ENCODE results near the gene FAM124A.

Gene FAM124A

DNA sequence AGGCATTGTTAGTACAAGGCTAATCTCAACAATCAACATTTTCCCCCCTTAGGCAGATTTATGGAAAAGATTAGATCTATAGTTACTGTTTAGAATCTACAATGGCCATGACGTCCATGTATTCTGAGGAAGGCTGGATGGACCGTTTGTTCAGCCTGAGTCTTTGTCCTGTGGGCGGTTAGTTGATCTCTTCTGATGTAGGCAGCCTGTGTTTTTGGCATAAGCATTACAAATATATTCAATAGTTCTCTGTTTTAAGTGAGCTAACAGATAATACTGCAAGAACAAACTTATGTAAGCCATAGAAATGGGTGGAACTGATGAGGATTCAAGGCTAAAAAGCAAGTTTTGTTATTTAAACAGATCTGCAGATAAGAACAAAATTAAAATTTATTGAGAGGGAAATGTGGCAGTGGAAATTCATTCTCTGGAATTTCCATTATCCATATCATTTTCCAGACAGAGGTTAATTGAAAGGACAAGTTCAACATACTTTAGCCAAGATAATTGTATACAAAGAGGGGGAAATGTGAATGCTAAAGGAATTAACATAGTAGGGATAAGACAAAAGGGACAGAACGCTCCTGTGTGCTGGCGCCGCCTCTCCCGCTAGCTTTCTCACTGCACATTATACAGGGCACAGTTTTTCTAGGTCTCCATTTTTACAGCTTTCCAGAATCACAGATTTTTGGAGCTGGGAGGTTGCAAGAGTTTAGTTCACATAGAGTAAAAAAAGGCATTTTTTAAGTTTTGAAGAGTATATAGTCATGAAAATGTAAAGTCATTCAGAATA is 48.6 kb downstream of the FAM124A start:
- no peak overlapping the region for H2AFZ ChIP-seq
- TF ChIP-seq, protein P1, sequence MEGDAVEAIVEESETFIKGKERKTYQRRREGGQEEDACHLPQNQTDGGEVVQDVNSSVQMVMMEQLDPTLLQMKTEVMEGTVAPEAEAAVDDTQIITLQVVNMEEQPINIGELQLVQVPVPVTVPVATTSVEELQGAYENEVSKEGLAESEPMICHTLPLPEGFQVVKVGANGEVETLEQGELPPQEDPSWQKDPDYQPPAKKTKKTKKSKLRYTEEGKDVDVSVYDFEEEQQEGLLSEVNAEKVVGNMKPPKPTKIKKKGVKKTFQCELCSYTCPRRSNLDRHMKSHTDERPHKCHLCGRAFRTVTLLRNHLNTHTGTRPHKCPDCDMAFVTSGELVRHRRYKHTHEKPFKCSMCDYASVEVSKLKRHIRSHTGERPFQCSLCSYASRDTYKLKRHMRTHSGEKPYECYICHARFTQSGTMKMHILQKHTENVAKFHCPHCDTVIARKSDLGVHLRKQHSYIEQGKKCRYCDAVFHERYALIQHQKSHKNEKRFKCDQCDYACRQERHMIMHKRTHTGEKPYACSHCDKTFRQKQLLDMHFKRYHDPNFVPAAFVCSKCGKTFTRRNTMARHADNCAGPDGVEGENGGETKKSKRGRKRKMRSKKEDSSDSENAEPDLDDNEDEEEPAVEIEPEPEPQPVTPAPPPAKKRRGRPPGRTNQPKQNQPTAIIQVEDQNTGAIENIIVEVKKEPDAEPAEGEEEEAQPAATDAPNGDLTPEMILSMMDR (IDR thresholded peaks at IDR 0.05): no peak
- no peak overlapping the region for H3K9ac ChIP-seq
- no peaks in the 10 kb centered on the region for H3K36me3 ChIP-seq (ENCODE audit: control insufficient read depth, insufficient read depth, low read length)
- H3K79me2 ChIP-seq: no peaks in the 10 kb centered on the region
- H3K9me3 ChIP-seq (ENCODE audit: control insufficient read depth, low read length): no peaks in the 10 kb centered on the region
- no peaks in the 10 kb centered on the region for H3K4me1 ChIP-seq
- no peaks in the 10 kb centered on the region for H3K27me3 ChIP-seq (ENCODE audit: control insufficient read depth, insufficient read depth, low read length)
- H3K27ac ChIP-seq: no peak overlapping the region
- H3K4me3 ChIP-seq (ENCODE audit: low read depth, low read length): no peak overlapping the region
- no peak overlapping the region for H3K4me2 ChIP-seq (ENCODE audit: low read length)

DNA sequence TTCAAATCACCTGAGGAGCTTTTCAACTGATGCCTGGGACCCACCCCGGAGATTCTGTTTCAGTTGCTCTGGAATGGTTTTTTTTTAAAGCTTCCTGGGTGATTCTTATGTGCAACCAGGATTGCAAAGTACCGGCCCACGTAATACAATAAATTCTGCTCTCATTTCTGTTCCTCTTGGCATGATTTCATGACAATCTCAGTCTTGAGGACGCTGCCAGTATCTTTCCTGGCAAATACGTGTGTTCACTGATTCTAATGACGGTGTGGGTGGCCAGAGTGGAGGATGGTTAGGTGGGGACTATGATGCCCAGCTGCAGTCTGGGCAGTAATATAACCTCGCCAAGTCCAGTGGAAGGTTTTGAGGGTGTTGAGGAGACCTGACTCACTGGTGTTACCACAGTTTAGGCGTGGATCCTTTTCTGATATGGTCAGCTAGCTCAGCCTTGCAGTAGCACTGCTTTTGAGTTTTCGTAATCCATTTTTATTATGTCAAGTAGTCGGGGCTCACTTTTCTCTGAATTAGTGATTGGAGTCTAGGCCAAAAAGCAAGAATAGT is 49.4 kb downstream of the FAM124A start:
- Histone ChIP-seq H3K4me3 (ENCODE audit: low read depth, low read length) (no peak overlapping the region), H3K27ac (no peak overlapping the region), H3K4me2 (ENCODE audit: low read length) (no peak overlapping the region), H3K79me2 (no peaks in the 10 kb centered on the region), H3K36me3 (ENCODE audit: control insufficient read depth, insufficient read depth, low read length) (no peaks in the 10 kb centered on the region), H3K9ac (no peak overlapping the region), H3K9me3 (ENCODE audit: control insufficient read depth, low read length) (no peaks in the 10 kb centered on the region), H3K27me3 (ENCODE audit: control insufficient read depth, insufficient read depth, low read length) (no peaks in the 10 kb centered on the region), H3K4me1 (no peaks in the 10 kb centered on the region), H2AFZ (no peak overlapping the region)
- TF ChIP-seq, protein P1 (IDR thresholded peaks at IDR 0.05): no peak

DNA sequence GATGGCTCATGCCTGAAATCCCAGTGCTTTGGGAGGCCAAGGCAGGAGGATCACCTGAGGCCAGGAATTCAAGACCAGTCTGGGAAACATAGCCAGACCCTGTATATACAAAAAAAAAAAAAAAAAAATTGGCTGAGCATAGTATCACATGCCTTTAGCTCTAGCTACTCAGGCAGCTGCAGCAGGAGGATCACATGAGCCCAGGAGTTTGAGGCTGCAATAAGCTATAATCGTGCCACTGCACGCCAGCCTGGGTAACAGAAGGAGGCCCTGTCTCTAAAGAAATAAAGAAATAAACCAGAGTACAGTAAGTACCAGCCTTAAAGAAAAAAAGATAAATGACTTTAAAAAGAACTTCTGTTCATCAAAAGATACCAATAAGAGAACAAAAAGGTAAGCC is 52.9 kb downstream of the FAM124A start:
- H3K9ac ChIP-seq: no peak overlapping the region
- no peak overlapping the region for H2AFZ ChIP-seq
- H3K4me2 ChIP-seq (ENCODE audit: low read length): no peak overlapping the region
- no peaks in the 10 kb centered on the region for H3K36me3 ChIP-seq (ENCODE audit: control insufficient read depth, insufficient read depth, low read length)
- no peaks in the 10 kb centered on the region for H3K27me3 ChIP-seq (ENCODE audit: control insufficient read depth, insufficient read depth, low read length)
- H3K4me3 ChIP-seq (ENCODE audit: low read depth, low read length): no peak overlapping the region
- no peaks in the 10 kb centered on the region for H3K79me2 ChIP-seq
- H3K27ac ChIP-seq: no peak overlapping the region
- TF ChIP-seq, protein P1 (IDR thresholded peaks at IDR 0.05): no peak
- H3K9me3 ChIP-seq (ENCODE audit: control insufficient read depth, low read length): no peaks in the 10 kb centered on the region
- H3K4me1 ChIP-seq: no peaks in the 10 kb centered on the region

DNA sequence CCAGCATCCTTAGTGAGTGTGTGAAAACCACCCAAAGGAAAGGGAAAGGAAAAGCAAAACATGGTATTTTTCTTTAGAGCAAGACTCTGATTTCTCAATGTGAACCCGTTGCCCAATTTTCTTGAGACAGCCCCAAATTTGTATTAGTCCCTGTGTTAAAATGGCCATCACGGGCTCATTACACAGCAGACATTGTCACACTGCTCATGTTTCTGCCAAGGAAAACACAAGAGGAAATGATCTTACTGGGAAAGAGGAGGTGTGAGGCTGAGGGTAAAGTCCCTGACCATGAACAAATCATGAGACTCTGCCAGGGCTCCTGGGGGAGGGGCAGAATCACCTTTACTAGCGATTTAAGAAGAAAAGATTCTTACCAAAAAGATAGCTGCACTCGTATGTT is 54.4 kb downstream of the FAM124A start:
- no peaks in the 10 kb centered on the region for H3K27me3 ChIP-seq (ENCODE audit: control insufficient read depth, insufficient read depth, low read length)
- no peak overlapping the region for H3K27ac ChIP-seq
- H3K36me3 ChIP-seq (ENCODE audit: control insufficient read depth, insufficient read depth, low read length): no peaks in the 10 kb centered on the region
- no peak overlapping the region for H3K9ac ChIP-seq
- no peak overlapping the region for H3K4me3 ChIP-seq (ENCODE audit: low read depth, low read length)
- H3K9me3 ChIP-seq (ENCODE audit: control insufficient read depth, low read length): no peaks in the 10 kb centered on the region
- H2AFZ ChIP-seq: no peak overlapping the region
- H3K4me2 ChIP-seq (ENCODE audit: low read length): no peak overlapping the region
- H3K4me1 ChIP-seq: no peaks in the 10 kb centered on the region
- TF ChIP-seq, protein P1 (IDR thresholded peaks at IDR 0.05): no peak
- no peaks in the 10 kb centered on the region for H3K79me2 ChIP-seq

DNA sequence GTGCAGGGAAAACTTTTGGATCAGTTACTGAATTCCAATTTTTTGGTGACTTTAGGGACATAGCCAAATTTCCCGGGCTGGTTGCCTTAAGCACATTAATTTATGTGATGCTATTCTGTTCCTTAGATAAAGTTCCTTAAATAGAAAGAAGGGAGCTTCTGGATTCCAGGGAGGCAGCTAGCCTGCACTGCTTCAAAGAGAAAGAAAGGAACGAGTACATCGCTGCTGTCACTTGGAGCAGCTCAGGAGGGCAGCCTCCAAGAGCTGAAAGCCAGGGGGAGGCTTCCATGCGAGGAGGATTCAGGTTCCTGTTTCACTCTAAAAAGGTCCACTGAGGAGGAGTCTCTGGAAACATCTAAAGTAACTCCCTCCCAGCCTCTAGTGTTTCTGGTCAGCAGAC is 55.7 kb downstream of the FAM124A start:
- H3K4me3 ChIP-seq (ENCODE audit: low read depth, low read length): no peak overlapping the region
- no peak overlapping the region for H3K27ac ChIP-seq
- H3K27me3 ChIP-seq (ENCODE audit: control insufficient read depth, insufficient read depth, low read length): no peaks in the 10 kb centered on the region
- H3K9me3 ChIP-seq (ENCODE audit: control insufficient read depth, low read length): no peaks in the 10 kb centered on the region
- H3K4me2 ChIP-seq (ENCODE audit: low read length): no peak overlapping the region
- H3K9ac ChIP-seq: no peak overlapping the region
- no peak overlapping the region for H2AFZ ChIP-seq
- H3K36me3 ChIP-seq (ENCODE audit: control insufficient read depth, insufficient read depth, low read length): no peaks in the 10 kb centered on the region
- TF ChIP-seq, protein P1 (IDR thresholded peaks at IDR 0.05): no peak
- no peaks in the 10 kb centered on the region for H3K79me2 ChIP-seq
- no peaks in the 10 kb centered on the region for H3K4me1 ChIP-seq
